NCI-H524 treated with DMSO at 0.1 percent for 48 hours (cell line): Measurements from ENCODE around the gene CMSS1.

Source experiments
- DNase-seq: peaks from one replicate; lab custom pipeline; 2025; lab: John Stamatoyannopoulos, UW

The CMSS1 gene

DNA sequence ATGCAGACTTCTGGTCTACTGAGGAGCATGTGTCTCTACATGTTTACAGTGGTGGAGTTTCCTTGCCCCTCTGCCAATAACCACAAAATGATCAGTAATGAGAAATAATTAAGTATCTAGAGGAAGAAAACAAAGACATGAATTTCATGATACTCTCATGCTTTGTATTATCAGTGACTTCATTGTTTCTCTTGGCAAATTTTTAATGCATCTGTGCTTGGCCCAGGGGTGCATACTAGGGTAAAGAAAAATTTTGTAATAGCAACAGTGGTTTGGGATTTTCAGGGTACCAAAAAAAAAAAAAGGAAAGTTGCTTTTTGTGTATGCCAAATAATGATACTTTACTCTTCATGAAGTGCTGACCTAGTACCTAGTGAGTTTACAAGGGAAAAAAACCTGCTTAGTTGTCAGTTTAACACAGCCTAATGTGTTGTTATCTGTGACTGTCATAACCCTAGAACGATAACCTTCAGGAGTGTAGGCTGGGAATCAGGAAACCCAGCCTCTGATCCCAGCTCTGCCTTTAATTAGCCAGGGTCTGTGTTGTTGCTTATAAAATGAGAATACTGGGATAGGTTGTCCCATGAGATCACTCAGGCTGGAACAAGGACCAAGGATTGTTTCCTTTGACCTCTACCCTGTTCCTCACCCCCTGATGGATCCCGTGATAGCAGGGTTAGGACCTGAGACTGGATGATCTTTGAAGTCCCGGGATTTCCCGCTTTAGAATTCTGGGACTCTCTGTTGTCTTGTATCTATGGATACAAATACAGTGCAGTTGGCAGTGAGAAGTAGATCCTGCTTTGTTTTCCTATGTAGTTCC is 117.5 kb downstream of the CMSS1 start:
- no peak for DNase-seq

- no peak for DNase-seq
Measured at GRCh38 chr3:99938270-99938911, 120.7 kb downstream of the CMSS1 start.

DNA sequence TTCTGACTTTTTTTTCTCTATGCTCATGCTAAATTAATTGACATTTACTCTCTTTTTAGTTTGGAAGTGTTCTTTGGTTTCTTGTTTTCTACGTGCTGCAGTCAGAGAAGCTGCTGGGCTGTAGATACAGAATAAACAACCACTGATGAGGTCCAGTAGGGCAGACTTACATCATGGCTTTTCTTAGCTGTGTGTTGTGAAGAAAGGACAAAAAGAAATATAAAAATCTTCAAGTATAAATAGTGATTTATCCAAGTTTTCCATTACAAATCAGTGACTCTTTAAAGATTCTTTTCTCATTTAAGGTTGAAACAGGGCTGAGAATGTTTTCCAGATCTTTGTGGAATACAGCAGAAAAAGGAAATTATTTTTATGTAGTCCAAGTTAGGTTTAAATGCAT is 122.2 kb downstream of the CMSS1 start:
- no peak for DNase-seq

DNA sequence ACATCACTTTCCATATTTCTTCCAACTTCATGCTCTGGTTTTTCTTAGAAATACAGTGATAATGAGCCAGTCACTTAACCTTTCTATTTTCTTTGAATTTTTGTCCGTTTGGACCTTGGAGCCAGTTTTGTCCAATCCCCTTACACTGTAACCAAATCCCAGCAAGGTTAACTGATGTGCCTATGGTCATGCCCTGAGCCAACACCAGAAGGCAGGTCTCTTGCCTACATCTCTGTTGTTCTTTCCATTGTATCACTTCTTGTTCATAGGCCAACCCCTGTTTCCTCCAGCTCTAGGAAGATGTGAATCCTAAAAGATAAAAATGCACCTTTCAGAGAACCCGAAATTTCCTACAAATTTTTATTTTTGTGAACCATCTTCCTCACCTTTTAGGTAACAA is 122.7 kb downstream of the CMSS1 start:
- DNase-seq: no peak

DNA sequence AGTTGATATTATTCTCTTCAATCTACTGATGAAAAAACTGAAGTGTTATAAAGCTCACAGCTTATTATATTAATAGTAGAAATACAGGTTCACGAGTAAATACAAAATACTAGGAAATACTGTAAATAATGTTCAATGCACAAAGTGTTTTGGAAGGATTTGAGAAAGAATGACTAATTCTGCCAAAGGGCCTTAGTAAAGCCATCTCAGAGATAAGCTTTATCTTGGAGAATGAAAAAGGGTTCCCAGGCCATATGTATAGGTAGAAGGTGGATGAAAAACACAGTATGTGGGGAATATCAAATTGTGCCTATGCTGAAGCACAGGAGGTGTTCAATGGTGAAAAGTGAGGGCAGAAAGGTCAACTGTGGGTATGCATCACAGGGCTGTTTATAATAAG is 123.5 kb downstream of the CMSS1 start:
- DNase-seq: no peak

- no peak for DNase-seq
Measured at GRCh38 chr3:99943931-99944761, 126.5 kb downstream of the CMSS1 start.

DNA sequence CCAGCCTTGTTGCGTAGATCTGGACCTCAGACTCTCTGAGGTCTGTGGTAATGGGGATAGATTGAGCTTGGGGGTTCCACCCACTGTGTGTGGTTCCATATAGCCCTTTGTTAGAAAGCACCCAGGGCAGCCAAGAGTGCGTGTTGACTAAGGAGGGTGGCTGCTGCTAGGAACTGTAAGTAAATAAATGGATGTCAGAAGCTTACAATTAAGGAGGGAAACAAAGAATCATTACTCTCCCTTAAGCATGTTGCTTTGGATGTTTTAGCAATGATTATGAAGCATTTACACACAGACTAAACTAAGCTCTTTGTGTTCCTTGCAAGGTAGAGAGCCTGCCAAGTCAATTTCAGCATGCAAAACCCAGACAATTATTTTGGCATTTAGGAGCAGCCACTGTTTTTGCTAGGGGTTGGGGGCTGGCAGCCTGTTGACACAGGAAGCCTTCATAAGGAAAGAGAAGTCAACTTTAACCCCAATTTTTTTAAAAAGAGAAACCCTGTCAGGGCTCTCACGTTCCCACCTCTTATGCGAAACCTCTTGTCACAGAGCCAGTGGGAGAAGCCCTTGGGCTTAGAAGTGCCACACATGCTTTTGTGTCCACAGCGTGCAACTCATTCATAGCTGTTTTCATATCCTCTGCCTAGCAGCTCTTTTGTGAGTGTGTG is 127.8 kb downstream of the CMSS1 start:
- no peak for DNase-seq

- no peak for DNase-seq
Measured at GRCh38 chr3:99947356-99947755, 129.7 kb downstream of the CMSS1 start.

DNA sequence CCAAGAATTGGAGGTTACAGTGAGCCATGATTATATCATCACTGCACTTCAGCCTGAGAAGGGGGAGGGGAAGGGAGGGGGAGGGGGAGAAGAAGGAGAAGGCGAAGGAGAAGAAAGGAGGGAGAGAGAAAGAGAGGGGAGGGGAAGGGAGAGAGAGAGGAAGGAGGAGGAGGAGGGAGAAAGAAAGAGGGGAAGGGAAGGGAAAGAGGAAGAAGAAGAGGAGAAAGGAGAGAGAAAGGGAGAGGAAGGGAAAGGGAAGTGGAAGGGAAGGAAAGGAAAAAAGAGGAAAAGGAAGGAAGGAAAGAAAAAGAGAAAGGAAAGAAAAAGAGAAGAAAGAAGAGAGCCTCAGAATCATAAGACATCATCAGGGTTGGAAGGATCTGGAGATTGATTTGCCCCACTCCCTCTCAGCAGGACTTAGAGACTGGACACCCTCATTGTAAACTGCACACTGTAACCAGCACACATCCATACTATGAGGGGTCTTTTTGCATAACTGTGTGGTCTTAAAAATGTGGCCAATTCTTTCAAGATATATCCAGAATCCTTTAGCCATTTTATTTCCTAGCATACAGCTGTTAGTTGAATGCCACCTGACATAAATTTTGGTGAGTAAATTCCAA is 130.9 kb downstream of the CMSS1 start:
- no peak for DNase-seq

- no peak for DNase-seq
Measured at GRCh38 chr3:99949956-99950670, 132.5 kb downstream of the CMSS1 start.

GRCh38 chr3:99950921-99951320 is 133.3 kb downstream of the CMSS1 start:
- DNase-seq: no peak

DNA sequence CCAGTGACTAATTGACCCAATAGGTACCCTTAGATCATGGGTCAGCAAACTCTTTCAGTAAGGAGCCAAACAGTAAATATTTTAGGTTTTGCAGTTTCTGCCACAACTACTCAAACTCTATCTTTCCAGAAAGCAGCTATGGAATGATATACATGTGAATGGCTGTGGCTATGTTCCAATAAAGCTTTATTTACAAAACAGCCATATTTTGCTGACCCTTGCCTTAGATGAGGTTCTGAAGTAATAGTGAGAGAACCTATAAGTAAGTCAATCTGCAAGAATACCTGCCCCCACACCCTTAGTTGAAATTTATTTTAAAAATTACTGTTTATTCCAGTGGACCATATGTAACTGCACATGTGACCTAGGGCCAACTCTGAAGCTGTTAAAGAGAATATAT is 134.0 kb downstream of the CMSS1 start:
- DNase-seq: no peak

DNA sequence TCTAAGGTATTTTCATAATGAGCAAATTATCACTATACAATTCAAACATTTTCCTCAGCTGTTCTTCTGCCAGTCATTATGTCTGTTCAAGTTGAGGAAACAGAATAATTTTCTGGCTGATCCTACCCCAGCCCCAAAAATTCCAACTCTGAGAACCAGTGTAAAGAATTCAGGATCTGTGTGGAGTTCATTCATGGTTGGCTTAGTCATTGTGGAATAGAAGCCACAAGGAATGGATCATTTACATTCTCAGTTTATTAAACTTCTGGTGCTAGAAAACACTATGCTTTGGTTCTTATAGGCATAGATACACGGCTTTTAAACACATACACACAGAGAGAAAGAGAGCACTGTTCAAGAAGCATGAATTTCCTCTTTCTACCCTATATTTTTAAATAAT is 134.6 kb downstream of the CMSS1 start:
- no peak for DNase-seq

GRCh38 chr3:99953596-99953995 is 135.9 kb downstream of the CMSS1 start:
- no peak for DNase-seq

GRCh38 chr3:99954914-99955644 is 137.4 kb downstream of the CMSS1 start:
- DNase-seq: no peak

GRCh38 chr3:99955773-99956562 is 138.3 kb downstream of the CMSS1 start:
- no peak for DNase-seq

DNA sequence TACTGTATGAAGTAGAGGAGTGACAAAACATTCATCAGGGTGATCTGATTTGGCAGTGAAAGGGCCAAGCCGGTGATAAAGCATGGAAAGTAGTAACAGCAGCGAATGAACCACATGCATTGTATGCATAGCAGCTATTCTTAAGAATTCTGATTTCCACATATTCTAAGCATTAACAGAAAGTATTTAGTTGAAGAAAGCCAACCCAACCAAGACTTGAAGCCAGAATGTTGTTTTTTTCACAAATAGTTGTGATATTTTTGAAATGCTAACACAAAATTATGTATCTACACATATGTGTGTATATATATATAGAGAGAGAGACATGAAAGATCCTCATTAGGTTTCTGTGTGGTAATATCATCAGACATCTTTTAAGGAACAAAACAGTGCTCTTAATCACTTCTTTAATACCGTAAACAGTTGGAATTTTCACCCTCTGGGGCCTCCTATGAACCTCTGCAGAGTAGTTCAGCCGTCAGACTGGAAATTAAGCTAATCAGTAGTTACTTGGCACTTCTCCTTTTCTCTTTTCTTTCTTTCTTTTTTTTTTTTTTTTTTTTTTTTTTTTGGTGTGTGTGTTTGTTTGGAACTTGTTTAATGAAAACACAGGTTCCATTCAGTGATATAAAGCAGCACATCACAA is 139.6 kb downstream of the CMSS1 start:
- DNase-seq: no peak

DNA sequence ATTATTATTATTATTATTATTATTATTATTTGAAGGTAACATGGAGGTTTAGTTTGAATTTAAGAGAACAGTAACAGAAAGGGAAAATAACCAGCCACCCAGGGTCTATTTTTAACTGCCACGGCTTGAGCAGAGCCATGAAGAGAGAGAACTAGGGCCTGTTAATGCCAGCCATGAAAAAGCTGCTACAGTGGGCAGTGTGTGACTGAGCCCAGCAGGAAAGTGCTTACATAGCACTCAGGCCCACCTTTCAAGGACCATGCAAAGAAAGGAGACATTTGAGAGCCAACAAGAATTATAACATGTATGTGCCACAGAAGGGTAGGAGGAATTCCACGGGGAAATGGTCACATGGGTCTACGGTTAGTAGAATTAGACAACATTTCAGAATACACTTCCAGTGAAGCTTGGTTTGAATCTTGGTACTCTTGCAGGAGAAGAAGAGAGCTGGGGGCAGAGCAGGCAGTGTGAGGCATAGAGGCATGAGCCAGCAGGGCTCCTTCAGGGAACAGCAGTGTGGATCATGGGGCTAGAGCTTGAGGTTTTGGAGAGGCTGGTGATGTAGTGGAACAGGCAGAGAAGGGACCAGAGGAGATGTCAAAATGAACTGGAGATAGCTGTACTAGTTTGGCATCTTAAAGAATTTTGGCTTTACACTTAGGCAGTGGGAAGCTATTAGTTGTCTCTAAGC is 140.7 kb downstream of the CMSS1 start:
- DNase-seq: no peak
